ENCODE data around the gene POLD1. TPM values are rescaled to one million over a fixed set of nuclear protein-coding genes. Genes with fewer than 3 reads are reported as not detected.
A peak's percentile ranks its signal among the peaks of the same experiment; 100 is the strongest.

POLD1 gene
- total and polyA plus RNA-seq, 3 donors from 2014 or later: 30.7 to 51.7 (median 42.2) TPM

DNA sequence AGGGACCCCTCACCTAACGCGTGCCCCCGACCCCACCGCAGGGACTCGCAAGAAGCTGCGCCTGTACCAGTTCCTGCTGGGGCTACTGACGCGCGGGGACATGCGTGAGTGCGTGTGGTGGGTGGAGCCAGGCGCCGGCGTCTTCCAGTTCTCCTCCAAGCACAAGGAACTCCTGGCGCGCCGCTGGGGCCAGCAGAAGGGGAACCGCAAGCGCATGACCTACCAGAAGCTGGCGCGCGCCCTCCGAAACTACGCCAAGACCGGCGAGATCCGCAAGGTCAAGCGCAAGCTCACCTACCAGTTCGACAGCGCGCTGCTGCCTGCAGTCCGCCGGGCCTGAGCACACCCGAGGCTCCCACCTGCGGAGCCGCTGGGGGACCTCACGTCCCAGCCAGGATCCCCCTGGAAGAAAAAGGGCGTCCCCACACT lies 43.9 kb downstream of the POLD1 start:
- Histone ChIP-seq H3K4me3 (peak overlapping the region; percentile 15 to 39), H3K27me3 (no peaks in the 10 kb centered on the region), H3K4me1 (peaks cover 15% of the 10 kb centered on the region), H3K27ac (peak overlapping the region in 1 of 2 donors; percentile 57), H3K9me3 (no peaks in the 10 kb centered on the region), H3K36me3 (ENCODE audit: low read depth, missing control alignments) (no peaks in the 10 kb centered on the region)
- intact Hi-C loops (cut with DNase I; ENCODE audit: low total_unique reads): no loop called here
- WGBS, 2 donors: 0 to 20% methylated on average over 2 to 10 of the region's 38 CpGs
- peak; percentile 94 for DNase-seq
- TF ChIP-seq POLR2A (IDR thresholded peaks at IDR 0.05): peak; percentile 14
- TF ChIP-seq, protein P1, sequence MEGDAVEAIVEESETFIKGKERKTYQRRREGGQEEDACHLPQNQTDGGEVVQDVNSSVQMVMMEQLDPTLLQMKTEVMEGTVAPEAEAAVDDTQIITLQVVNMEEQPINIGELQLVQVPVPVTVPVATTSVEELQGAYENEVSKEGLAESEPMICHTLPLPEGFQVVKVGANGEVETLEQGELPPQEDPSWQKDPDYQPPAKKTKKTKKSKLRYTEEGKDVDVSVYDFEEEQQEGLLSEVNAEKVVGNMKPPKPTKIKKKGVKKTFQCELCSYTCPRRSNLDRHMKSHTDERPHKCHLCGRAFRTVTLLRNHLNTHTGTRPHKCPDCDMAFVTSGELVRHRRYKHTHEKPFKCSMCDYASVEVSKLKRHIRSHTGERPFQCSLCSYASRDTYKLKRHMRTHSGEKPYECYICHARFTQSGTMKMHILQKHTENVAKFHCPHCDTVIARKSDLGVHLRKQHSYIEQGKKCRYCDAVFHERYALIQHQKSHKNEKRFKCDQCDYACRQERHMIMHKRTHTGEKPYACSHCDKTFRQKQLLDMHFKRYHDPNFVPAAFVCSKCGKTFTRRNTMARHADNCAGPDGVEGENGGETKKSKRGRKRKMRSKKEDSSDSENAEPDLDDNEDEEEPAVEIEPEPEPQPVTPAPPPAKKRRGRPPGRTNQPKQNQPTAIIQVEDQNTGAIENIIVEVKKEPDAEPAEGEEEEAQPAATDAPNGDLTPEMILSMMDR (IDR thresholded peaks at IDR 0.05): no peak

DNA sequence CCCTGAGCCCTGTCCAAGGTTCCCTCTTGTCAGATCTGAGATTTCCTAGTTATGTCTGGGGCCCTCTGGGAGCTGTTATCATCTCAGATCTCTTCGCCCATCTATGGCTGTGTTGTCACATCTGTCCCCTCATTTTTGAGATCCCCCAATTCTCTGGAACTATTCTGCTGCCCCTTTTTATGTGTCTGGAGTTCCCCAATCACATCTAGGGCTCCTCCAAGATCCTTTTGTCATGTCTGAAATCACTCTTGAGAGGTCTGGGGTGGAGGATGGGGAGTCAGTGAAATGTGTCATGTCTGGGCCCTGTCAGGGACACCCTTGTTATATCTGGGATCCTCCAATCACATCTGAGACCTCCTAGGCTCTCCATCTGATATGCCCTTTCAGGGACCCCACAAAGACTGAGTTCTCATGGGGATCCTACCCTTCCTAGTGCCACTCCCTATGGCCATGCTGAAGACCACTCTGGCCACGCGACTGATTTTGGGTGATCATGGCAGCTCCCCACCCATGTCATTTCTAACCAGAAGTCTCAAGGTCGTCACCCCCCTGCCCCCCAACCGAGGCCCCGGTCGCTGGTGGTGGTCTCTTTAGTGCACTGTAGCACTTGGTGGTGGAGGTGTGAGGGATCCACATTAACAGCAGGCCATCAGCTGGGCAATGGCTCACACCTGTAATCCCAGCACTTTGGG lies 44.8 kb downstream of the POLD1 start:
- no peak for DNase-seq
- Histone ChIP-seq H3K27ac (no peak overlapping the region), H3K9me3 (no peaks in the 10 kb centered on the region), H3K4me3 (no peak overlapping the region), H3K4me1 (peaks cover 15% of the 10 kb centered on the region), H3K27me3 (no peaks in the 10 kb centered on the region), H3K36me3 (ENCODE audit: low read depth, missing control alignments) (no peaks in the 10 kb centered on the region)
- intact Hi-C loops (cut with DNase I; ENCODE audit: low total_unique reads): no loop called here
- TF ChIP-seq, protein P1 (IDR thresholded peaks at IDR 0.05): no peak
- no peak for TF ChIP-seq POLR2A (IDR thresholded peaks at IDR 0.05)
- 79 to 85% methylated on average over 2 to 7 of the region's 7 CpGs for WGBS, 2 donors

DNA sequence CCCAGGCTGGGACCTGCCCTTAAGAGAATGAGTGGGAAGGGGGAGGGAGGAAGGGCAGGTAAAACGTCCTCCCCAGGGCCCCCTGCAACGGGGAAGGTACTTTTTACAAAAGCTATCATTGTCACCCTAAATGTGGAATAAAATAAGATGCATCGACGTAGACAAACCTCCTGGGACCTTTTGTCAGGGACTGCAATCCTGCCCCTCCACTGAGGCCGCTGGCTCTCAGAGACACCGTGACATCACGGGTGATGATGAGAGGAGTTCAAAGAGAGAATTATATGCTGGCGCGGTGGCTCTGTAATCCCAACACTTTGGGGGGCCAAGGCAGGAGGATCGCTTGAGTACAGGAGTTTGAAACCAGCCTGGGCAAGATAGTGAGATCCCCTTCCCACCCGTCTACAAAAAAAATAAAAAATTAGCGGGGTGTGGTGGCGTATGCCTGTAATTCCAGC lies 46.8 kb downstream of the POLD1 start:
- intact Hi-C loops (cut with DNase I; ENCODE audit: low total_unique reads): no loop called here
- TF ChIP-seq POLR2A (IDR thresholded peaks at IDR 0.05): no peak
- TF ChIP-seq, protein P1 (IDR thresholded peaks at IDR 0.05): no peak
- Histone ChIP-seq H3K9me3 (no peaks in the 10 kb centered on the region), H3K27ac (peak overlapping the region in 1 of 2 donors; percentile 6), H3K27me3 (no peaks in the 10 kb centered on the region), H3K36me3 (ENCODE audit: low read depth, missing control alignments) (no peaks in the 10 kb centered on the region), H3K4me3 (peak overlapping the region; percentile 59 to 64), H3K4me1 (peaks cover 15% of the 10 kb centered on the region)
- WGBS, 2 donors: 15 to 34% methylated on average over 13 of the region's 13 CpGs
- no peak for DNase-seq

DNA sequence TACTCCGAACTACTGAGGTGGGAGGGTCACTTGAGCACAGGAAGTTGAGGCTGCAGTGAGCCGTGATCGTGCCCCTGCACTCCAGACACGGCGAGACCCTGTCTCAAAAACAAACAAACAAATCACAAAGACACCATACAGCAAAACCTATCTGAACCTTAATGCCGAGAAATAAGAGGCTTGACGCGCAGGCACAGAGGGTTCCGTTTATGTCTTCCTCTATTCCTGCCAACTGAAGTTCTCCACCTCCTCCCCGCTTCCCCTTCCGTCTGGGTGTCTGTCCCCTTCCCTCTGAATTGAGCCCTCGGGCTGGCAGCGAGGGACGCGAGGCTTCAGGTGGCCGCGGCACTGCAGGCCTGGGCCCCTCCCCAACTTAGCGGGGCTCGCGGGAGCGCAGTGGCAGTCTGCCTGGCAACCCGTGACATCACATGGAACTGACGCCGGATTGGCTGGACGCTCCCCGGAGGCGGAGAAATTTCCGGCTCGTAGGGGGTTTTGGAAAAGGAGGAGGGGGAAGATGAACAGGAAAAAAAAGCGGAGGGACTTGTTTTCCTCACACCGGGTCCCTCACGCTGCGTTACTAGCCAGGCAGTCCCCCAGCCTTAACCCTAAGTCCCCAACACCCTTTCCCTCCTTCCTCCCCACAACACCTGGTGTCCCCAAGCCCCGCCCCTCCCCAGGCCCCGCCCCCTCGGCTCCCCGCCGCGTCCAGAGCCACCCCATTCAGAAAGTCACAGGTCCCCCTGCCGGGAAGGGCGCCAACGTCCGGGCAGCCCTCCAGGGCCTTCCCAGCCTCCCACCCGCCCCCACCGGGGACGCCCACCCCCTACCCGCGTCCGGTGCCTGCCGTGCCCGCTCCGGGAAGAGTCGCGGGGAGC lies 47.4 kb downstream of the POLD1 start:
- intact Hi-C loops (cut with DNase I; ENCODE audit: low total_unique reads): no loop called here
- H3K27me3 ChIP-seq: no peaks in the 10 kb centered on the region
- H3K4me1 ChIP-seq: peaks cover 15% of the 10 kb centered on the region
- 1 to 2% methylated on average over 36 to 38 of the region's 54 CpGs for WGBS, 2 donors
- H3K27ac ChIP-seq: peak overlapping the region; percentile 52 to 65
- H3K36me3 ChIP-seq (ENCODE audit: low read depth, missing control alignments): no peaks in the 10 kb centered on the region
- peak; percentile 92 for DNase-seq
- H3K4me3 ChIP-seq: peak overlapping the region; percentile 59 to 64
- no peaks in the 10 kb centered on the region for H3K9me3 ChIP-seq
- TF ChIP-seq, protein P1 (IDR thresholded peaks at IDR 0.05): no peak
- no peak for TF ChIP-seq POLR2A (IDR thresholded peaks at IDR 0.05)
